Ramos (cell line): ENCODE measurements around the gene KRT71.

Source experiments
- in situ Hi-C: fragments of 300-500 bp; cut with MboI; formaldehyde crosslinking; loops from one replicate; pipeline ENCODE4 v1.14.3; 2022; ENCODE audit warnings: low sequenced_read_pairs; ENCODE audit not compliant: unreplicated experiment

KRT71 gene

DNA sequence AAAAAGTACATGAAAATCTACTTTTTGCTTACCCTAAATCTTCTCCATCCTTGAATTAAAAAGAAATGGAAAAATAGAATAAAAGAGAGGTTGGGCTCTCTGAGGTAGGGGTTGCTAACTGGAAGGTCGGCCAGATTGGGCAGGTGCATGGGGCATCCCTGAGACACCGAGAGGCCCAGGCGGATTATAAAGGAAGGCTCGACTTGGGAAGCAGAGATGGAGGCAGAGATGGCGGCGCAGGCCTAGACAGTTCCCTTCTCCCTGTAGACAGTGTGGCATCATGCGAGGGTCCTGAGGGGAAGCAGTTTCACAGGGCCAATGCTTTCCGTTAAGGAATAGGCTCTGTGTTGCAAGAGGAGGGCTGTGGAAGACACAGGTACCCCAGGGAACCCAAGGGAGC, 24.4 kb upstream of the KRT71 start:
- in situ Hi-C loops: no loop called here

- in situ Hi-C loops: no loop called here
Observed at GRCh38 chr12:52575948-52576347, 23.0 kb upstream of the KRT71 start.

GRCh38 chr12:52575256-52575655, 22.3 kb upstream of the KRT71 start:
- in situ Hi-C loops: no loop called here

DNA sequence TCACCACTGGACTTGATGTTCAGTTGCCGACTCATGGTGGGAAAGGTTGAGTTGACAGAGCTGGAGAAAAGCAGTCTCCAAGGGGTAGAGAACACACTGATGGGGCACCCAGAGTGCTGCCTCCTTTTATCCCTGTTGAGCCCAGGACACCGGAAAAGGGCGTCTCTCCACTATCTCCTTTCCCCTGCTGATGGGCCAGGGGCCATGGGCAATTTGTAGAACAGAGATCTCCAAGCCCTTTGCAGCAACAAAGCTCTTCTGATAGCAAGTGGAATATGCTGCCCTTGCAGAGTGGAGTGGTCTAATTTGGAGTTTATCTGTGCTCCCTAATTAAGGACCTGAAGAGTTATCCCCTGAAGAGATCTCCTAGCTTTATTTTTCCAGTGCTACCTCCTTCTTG, 20.8 kb upstream of the KRT71 start, which contains the start of gene KRT74:
Gene KRT74 (minus strand): TSS at position 101 of the 400 bp plus-strand sequence. CDS start 66 bp downstream, at position 35.
- in situ Hi-C loops: no loop called here

DNA sequence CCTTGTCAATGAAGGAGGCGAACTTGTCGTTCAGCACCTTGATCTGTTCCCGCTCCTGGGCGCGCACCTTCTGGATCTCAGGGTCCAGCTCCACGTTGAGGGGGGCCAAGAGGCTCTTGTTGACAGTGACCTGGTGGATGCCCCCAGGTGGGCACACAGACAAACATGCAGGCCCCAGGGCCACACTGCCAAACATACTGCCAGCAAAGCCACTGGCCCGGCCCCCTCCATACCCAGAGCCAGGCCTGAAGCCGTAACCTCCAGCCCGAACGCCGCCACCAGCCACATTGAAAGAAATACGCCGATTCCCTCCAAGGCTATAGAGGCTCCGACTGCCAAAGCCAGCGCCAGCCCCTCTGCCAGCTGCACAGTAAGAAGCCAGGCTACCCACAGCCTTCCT, 20.4 kb upstream of the KRT71 start:
- in situ Hi-C loops: no loop called here

GRCh38 chr12:52570511-52570910, 17.6 kb upstream of the KRT71 start:
- in situ Hi-C loops: no loop called here

DNA sequence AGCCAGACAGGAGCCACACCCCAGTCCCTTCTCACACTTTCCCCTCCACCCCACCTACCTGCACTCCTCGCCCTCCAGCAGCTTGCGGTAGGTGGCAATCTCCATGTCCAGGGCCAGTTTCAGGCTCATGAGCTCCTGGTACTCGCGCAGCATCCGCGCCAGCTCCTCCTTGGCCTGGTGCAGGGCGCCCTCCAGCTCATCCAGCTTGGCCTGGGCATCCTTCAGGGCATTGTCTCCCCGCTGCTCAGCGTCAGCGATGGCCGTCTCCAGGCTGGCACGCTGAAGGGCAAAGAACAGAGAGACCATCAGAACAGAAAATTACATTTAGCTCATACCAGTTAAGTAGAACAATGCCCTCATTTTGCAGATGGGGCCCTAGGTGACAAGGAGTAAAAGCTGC, 15.2 kb upstream of the KRT71 start:
- in situ Hi-C loops: no loop called here

- in situ Hi-C loops: no loop called here
Observed at GRCh38 chr12:52566847-52567291, 13.9 kb upstream of the KRT71 start.

DNA sequence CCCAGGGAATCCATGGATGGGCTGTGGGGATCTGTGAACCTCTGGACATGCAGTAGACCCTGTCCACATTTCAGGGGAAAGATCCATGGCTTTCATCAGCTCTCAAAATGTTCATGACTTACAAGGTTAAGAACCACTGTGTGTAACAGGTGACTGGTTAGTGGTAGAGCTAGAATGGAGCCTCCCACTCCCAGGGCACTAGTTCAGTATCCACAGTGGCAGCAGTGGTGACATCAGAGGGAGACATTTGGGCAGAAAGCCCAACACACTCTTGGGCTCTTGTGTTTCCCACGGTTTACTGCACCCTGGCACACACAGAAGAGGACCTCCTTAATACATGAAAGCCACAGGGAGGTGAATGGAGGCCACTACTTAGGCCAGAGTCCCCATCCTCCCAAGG, 11.6 kb upstream of the KRT71 start:
- in situ Hi-C loops: no loop called here

GRCh38 chr12:52561880-52562449, 9.0 kb upstream of the KRT71 start:
- in situ Hi-C loops: no loop called here

DNA sequence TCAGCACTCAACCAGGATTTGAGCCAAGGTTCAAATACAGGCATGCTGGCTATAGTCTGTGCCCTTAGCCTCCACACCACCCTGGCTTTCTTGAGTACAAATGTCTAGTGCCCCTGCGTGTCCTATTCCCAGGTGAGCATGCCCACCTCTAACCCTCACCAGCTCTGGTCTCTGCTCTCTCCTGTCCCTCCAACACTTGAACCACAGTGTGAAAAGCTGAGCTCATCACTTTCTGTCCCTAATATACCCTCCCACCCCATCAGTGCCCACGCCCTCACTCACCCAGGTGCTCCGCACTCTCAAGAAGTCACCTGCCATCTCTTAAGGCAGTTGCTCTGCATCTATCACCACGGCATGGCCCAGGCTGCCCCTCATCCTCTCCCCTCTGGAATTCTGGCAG, 7.0 kb upstream of the KRT71 start:
- in situ Hi-C loops: no loop called here

DNA sequence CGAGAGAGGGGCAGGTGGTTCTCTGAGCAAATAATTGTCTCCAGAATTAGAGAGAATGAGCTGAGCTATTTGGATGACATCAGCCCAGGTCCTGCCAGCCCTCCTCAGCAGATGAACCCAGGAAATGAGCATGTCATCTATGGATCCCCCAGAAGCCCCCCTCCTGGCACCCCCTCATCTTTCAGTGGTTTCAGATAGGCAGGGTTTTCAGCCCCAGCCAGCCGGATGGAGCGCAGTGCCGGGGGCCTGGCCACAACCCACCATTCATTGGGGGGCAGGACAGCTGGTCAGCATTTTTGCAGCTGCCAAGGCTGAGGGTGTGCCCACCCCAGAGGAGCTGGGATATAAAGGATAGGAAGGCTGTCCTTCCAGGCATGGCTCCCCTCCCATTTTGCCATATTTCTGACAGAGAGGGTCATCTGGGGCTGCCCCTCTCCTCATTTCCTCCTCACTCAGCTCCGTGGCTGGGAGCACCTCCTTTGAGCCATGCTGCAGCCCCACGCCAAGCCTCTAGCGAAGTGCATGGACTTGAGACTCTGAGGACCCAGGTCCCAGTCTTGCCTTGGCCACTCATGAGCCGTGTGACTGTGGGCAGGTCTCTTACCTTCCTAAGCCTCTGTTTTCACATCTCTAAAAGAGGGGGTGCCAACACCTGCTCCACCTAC, 6.0 kb upstream of the KRT71 start:
- in situ Hi-C loops: no loop called here

GRCh38 chr12:52557476-52557875, 4.5 kb upstream of the KRT71 start:
- in situ Hi-C loops: no loop called here

- in situ Hi-C loops: no loop called here
Observed at GRCh38 chr12:52555577-52555976, 2.6 kb upstream of the KRT71 start.

DNA sequence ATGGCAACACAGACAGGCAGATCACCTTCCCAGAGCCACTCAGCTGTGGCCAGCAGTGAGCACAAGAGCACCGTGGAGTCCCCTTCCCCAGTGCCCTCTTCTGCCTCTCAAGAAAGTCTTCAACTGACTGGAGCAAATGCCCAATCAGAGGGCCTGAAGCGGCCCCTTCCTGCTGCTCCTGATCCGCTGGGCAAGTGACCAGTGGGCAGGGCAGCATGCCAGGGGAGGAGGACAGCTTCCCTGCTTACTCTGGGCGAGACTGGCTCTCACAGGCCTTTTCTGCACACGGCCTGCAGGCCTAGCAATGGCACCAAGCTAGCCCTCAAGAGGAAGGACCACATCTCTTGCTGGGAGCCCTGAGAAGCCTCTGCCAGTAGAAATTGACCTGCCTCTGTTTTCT, 890 bp downstream of the KRT71 start:
- in situ Hi-C loops: no loop called here

DNA sequence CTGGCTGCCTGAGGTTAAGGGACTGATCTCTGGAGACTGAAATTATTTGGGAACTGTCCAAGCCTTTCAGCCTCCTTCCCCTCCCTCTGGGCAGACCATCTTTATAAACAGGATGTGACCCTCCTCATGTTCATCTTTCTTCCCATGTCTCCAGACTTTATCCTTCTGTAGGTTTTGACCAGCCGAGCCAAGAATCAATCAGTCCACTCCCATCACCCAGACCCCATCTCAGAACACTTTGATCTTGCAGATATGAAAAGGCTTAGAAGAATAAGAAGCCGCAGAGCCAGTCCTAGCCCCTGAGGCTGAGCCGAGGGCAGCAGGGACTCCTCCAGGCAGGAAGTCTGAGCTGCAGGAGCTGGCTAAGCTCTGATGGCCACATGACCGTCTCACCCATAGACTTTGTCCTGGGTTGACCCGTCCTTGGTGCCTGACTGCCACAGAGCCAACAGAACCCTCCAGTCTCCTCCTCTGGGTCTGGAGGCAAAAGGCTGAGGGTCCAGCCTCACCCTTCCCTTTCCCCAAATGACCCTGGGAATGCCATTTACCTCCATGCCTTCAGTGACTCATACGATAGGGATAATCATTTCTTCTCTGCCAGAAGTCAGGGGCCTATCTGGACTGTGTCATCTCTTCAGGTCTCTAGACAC, 1.6 kb downstream of the KRT71 start:
- in situ Hi-C loops: no loop called here

GRCh38 chr12:52546126-52546525, 6.8 kb downstream of the KRT71 start:
- in situ Hi-C loops: no loop called here

DNA sequence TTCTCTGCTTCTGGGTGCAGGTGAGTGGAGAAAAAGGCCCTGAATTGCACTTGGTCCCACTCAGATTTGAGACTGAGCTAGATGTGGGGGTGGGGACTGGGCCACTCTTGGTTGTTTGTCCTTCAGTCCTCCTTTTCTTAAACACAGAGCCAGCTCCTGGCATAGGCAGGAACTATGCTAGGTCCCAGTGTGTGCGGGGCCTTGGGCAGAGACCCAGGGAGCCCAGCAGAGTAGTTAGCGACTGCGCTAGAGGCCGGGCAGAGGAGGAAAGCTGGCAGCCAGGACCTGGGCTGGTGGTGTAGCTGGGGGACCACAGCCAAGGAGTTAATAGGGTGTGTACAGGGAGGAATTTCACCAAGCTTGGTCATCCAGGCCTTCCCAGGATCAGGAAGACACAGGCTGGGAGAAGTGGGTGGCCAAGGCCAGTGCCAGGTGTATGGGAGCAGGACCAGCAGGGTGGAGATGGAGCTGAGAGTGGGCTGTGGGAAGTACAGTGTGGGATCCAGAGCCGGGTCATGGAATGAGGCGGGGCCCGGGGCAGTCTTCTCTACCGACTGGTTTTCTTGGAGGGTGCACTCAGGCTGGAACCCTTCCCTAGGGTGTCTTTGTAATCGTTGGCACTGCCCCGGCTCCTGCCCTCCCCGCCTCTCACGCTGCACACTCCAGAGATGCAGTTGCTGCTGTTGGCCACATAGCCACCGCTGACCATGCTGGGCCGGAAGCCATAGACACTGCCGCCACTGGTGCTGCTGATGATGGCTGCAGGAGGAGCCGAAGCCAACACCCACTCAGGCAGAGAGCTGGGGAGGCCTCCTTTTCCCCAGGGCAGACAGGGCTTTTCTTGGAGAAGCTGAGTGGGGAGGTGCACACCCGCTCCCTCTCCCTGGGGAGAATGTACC, 8.7 kb downstream of the KRT71 start:
- in situ Hi-C loops: no loop called here

DNA sequence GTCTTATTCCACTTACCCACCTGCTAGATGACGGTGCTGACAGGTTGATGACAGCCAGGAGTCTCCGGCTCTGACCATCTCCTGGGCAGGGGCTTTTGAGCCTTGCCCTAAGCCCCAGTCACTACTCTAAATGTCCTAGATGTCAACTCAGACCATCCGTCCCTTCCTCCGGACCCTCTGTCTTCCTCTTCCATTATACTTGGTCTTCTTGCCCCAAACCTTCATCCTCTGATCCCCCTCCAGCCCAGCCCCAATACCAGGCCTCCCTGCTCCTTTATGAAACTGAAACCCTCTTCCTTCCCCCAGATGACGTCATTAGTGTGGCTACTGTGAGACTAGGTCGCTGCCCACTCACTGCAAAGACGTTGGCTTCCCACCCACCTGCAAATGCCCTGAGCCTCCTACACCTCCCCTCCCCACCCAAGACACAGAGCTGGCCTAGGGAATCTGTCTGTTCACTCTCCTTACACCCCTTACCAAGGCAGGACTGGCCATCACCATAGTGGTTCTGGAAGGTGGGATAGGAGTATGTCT, 10.1 kb downstream of the KRT71 start:
- in situ Hi-C loops: no loop called here

DNA sequence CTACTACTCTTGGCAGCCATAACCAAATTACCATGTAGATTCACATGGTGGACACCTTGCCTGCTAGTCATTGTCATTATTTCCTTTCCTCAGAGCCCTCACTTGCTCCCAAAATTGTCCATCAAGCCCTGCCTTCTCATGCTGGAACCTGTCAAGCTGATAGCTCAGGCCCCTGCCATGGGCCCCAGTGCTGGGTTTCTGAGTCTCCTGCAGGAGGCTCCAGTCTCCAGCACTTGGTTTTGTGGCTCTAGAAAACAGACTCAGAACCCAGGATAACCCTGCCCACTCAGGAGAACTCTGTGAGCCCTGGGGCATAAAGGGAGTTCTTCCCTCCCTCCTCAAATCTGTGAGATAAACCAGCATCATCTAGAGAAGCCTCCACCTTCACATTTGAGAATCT, 10.8 kb downstream of the KRT71 start:
- in situ Hi-C loops: no loop called here
